K562 (cell line): ENCODE results near the gene GPR152. TPM values are rescaled to one million over a fixed set of nuclear protein-coding genes. Genes with fewer than 3 reads are reported as not detected.

Source experiments
- BCL6 ChIP-seq: fragments of 250-450 bp; sonication (Bioruptor Pico); IDR thresholded peaks from 2 replicates; pipeline ENCODE4 v1.4.0; 2020
- BCLAF1 ChIP-seq, 2 experiments: fragments of 450-650 bp in 1 of 2; IDR thresholded peaks; 2 replicates each; pipeline ENCODE4 v1.6.1; 2011 to 2017; ENCODE audit warnings: low read depth in 2 of 2, antibody characterized with exemption in 1 of 2, borderline replicate concordance in 1 of 2, low read length in 1 of 2, mild to moderate bottlenecking in 1 of 2, mixed read lengths in 1 of 2; ENCODE audit not compliant: control insufficient read depth in 1 of 2
- ETV5 ChIP-seq: sonication (generic); formaldehyde crosslinking; IDR thresholded peaks from 2 replicates; pipeline ENCODE4 v1.4.0; 2020; ENCODE audit warnings: low read depth, mild to moderate bottlenecking, missing genetic modification reagents
- ILF3 ChIP-seq: fragments of 450-650 bp; IDR thresholded peaks from 2 replicates; pipeline ENCODE4 v1.6.1; 2018; ENCODE audit warnings: antibody characterized with exemption, mild to moderate bottlenecking, moderate library complexity, borderline replicate concordance
- MAX ChIP-seq: sonication (generic); formaldehyde crosslinking; IDR thresholded peaks from 2 replicates; pipeline ENCODE4 v1.9.0; 2022; ENCODE audit warnings: mild to moderate bottlenecking, missing genetic modification reagents
- NFE2 ChIP-seq: IDR thresholded peaks from 2 replicates; pipeline ENCODE4 v1.6.1; 2014; ENCODE audit warnings: antibody characterized with exemption, low read depth
- POLR2B ChIP-seq: fragments of 450-650 bp; IDR thresholded peaks from 2 replicates; pipeline ENCODE4 v1.6.1; 2018; ENCODE audit warnings: low read depth; ENCODE audit not compliant: partially characterized antibody
- PTBP1 ChIP-seq: fragments of 200-400 bp; formaldehyde crosslinking; IDR thresholded peaks from 2 replicates; pipeline ENCODE4 v1.6.1; 2017; ENCODE audit warnings: low read depth, low read length
- TCF15 ChIP-seq: fragments of 250-450 bp; sonication (Bioruptor Pico); IDR thresholded peaks from 2 replicates; pipeline ENCODE4 v1.8.0; 2022; ENCODE audit warnings: moderate library complexity, mild to moderate bottlenecking, inconsistent platforms
- TEAD2 ChIP-seq: fragments of 450-650 bp; IDR thresholded peaks from 2 replicates; pipeline ENCODE4 v1.6.1; 2016; ENCODE audit warnings: missing genetic modification characterization, control low read depth, missing compliant biosample characterization
- TRIM28 ChIP-seq: fragments of 450-650 bp; IDR thresholded peaks from 2 replicates; pipeline ENCODE4 v1.6.1; 2017
- ZBTB43 ChIP-seq: sonication (generic); formaldehyde crosslinking; IDR thresholded peaks from 2 replicates; pipeline ENCODE4 v1.8.0; 2023; ENCODE audit warnings: mild to moderate bottlenecking, missing genetic modification reagents
- ZNF24 ChIP-seq: fragments of 450-650 bp; IDR thresholded peaks from 2 replicates; pipeline ENCODE4 v1.6.1; 2016
- ZNF263 ChIP-seq: sonication (generic); formaldehyde crosslinking; IDR thresholded peaks from 2 replicates; pipeline ENCODE4 v1.8.0; 2022; ENCODE audit warnings: mild to moderate bottlenecking, missing genetic modification reagents, borderline replicate concordance
- ZNF444 ChIP-seq: fragments of 250-450 bp; sonication (Bioruptor Pico); IDR thresholded peaks from 2 replicates; pipeline ENCODE4 v1.4.0; 2020; ENCODE audit warnings: mild to moderate bottlenecking, moderate library complexity
- ZNF551 ChIP-seq: fragments of 250-450 bp; sonication (Bioruptor Pico); IDR thresholded peaks from 2 replicates; pipeline ENCODE4 v1.5.0; 2021; ENCODE audit warnings: mild to moderate bottlenecking, moderate library complexity
- ZNF766 ChIP-seq: fragments of 200-800 bp; sonication (Bioruptor generic); conservative IDR thresholded peaks from 2 replicates; pipeline ENCODE4 v1.6.1; 2016; ENCODE audit warnings: missing genetic modification characterization, missing compliant biosample characterization
- polyA plus RNA-seq, 8 experiments: library from polyadenylated mRNA; depleted of rRNA in 4 of 8; stranded (reverse) in 5 of 8; unstranded in 3 of 8; fragments of >200 nt; fragmentation: Nextera tagmentation in 2 of 8; fragmentation: Illumina TruSeq in 1 of 8; extraction: Ambion mirVana in 2 of 8; extraction: Trizol in 1 of 8; gene quantifications; 2 replicates each; pipeline versions ENCODE4 v1.2.1 to v1.2.3, GENCODE V29; 2011 to 2014; ENCODE audit warnings: inconsistent platforms in 1 of 8, missing spikeins in 1 of 8
- total RNA-seq, 7 experiments: library from RNA; depleted of rRNA in 6 of 7; stranded (reverse); fragments of >200 nt in 6 of 7; fragmentation: Illumina TruSeq in 2 of 7; extraction: Trizol in 2 of 7; gene quantifications; 2 replicates each; pipeline versions ENCODE4 v1.2.1 to v1.2.3, GENCODE V29; 2011 to 2021; ENCODE audit warnings: low replicate concordance in 1 of 7
- TF ChIP-seq, protein P1 (sequence below): IDR thresholded peaks from 2 replicates; pipeline ENCODE4 v1.6.1; 2012; ENCODE audit warnings: low read depth, low read length, improper control_type of control experiment, borderline replicate concordance
- TF ChIP-seq, protein P2 (sequence below): fragments of 250-450 bp; sonication (Bioruptor Pico); IDR thresholded peaks from 2 replicates; pipeline ENCODE4 v1.9.0; 2021; ENCODE audit warnings: mild to moderate bottlenecking
- TF ChIP-seq, protein P3 (sequence below): fragments of 450-650 bp; IDR thresholded peaks from 2 replicates; pipeline ENCODE4 v1.6.1; 2016; ENCODE audit warnings: antibody characterized with exemption

The GPR152 gene
- total and polyA plus RNA-seq, 9 of the 15 experiments (the other 6 are each of a cell fraction or from before 2014, with no cell fraction given): not detected

DNA sequence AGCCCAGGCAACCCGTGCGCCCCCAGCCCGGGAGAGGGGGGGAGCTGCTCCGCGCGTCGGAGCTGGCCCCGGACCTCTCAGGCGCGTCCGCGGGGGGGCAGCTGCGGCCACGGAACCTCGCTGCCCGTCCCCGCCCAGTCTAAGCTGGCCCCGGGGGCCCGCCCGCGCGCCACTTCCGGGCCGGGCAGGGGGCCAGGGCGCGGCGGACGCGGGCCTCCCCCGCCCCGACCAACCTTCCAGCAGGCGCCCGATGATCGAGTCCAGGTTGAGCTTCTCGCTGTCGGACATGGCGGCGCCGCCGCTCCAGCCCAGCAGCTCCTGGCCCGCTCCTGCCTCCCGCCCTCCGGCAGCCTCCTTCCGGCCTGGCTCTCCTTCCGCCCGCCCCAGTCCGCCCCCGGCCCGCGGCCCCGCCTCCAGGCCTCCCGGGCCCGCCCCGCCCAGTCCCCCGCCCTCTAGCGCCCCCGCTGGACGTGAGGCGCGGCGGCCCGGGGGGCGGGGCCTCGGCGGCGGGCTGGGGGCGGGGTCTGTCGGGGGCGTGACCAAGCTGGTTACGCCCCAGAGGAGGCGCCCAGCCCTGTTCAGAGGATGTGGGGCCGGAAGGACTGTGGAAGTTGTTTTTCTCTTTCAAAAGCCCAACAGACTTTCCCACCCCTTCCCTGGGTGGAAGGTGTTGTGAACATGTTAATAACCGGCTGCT is 50.9 kb downstream of the GPR152 start, which contains the start of gene PPP1CA (continued):
- 0 out of 2 replicates have a peak, but pooled peaks have one; percentile 79 for TF ChIP-seq ILF3
- TF ChIP-seq POLR2B: peak; percentile 88
- TF ChIP-seq ZNF263 (CRISPR knock-in tag): no peak
- TF ChIP-seq TRIM28: no peak; the same call in 1 of the 2 replicates
- TF ChIP-seq ZNF551 (CRISPR knock-in tag): no peak
- TF ChIP-seq ZNF444 (CRISPR knock-in tag): no peak
- TF ChIP-seq ZNF766 (CRISPR knock-in tag): no peak
- no peak for TF ChIP-seq BCL6
- no peak for TF ChIP-seq MAX (CRISPR knock-in tag)
- TF ChIP-seq ETV5: peak; percentile 56; the same call in 1 of the 2 replicates
- TF ChIP-seq, protein P1, sequence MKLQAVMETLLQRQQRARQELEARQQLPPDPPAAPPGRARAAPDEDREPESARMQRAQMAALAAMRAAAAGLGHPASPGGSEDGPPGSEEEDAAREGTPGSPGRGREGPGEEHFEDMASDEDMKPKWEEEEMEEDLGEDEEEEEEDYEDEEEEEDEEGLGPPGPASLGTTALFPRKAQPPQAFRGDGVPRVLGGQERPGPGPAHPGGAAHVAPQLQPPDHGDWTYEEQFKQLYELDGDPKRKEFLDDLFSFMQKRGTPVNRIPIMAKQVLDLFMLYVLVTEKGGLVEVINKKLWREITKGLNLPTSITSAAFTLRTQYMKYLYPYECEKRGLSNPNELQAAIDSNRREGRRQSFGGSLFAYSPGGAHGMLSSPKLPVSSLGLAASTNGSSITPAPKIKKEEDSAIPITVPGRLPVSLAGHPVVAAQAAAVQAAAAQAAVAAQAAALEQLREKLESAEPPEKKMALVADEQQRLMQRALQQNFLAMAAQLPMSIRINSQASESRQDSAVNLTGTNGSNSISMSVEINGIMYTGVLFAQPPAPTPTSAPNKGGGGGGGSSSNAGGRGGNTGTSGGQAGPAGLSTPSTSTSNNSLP: no peak
- TF ChIP-seq, protein P2, sequence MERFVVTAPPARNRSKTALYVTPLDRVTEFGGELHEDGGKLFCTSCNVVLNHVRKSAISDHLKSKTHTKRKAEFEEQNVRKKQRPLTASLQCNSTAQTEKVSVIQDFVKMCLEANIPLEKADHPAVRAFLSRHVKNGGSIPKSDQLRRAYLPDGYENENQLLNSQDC: no peak
- TF ChIP-seq, protein P3, sequence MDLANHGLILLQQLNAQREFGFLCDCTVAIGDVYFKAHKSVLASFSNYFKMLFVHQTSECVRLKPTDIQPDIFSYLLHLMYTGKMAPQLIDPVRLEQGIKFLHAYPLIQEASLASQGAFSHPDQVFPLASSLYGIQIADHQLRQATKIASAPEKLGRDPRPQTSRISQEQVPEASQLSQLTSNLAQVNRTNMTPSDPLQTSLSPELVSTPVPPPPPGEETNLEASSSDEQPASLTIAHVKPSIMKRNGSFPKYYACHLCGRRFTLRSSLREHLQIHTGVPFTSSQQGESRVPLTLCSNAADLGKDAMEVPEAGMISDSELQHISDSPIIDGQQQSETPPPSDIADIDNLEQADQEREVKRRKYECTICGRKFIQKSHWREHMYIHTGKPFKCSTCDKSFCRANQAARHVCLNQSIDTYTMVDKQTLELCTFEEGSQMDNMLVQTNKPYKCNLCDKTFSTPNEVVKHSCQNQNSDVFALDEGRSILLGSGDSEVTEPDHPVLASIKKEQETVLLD: no peak
- TF ChIP-seq ZNF24: 0 out of 2 replicates have a peak, but pooled peaks have one; percentile 11
- TF ChIP-seq TCF15 (CRISPR knock-in tag): no peak
- no peak for TF ChIP-seq NFE2
- no peak for TF ChIP-seq PTBP1
- no peak for TF ChIP-seq ZBTB43 (CRISPR knock-in tag)
- no peak for TF ChIP-seq BCLAF1 (IDR thresholded peaks at IDR 0.05; ENCODE audit: borderline replicate concordance in 1 of 2, control insufficient read depth in 1 of 2, low read depth in 2 of 2, low read length in 1 of 2)
- no peak for TF ChIP-seq TEAD2
